ENCODE data around the gene CYTH1. TPM values are rescaled to one million over a fixed set of nuclear protein-coding genes. Genes with fewer than 3 reads are reported as not detected.

Gene CYTH1
- total RNA-seq, 1 experiment from 2014 or later = 9.7 TPM

DNA sequence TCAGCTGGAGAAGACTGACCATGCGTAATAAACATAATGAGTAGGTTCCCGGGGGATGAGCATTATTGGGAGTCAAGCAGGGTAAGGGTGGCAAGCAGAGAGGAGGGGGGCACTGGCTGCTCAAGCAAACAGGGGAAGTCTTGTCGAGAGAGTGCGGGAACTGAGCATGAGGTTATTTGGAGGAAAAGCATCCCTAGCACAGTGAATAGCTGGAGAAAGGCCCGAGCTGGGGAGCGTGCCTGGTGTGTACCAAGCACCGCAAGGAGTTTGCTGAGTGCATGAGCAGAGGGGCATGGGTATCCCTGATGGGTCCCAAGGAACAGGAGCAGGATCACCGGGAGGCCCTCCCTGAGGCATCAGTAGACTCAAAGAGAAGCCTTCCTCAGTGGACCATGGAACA lies 17.2 kb downstream of the CYTH1 start:
- Histone ChIP-seq H3K9me3 (ENCODE audit: control insufficient read depth, low read depth, low read length) (no peaks in the 10 kb centered on the region), H3K79me1 (ENCODE audit: insufficient read depth, low read depth, low read length, poor library complexity, severe bottlenecking) (peaks cover 10% of the 10 kb centered on the region), H3K27me3 (ENCODE audit: insufficient read depth, low read length) (no peaks in the 10 kb centered on the region), H3K18ac (ENCODE audit: insufficient read length, low read depth, low read length) (no peak overlapping the region), H2BK5ac (ENCODE audit: insufficient read length, low read length) (no peak overlapping the region), H4K20me1 (ENCODE audit: control insufficient read depth, insufficient read depth, insufficient read length) (no peaks in the 10 kb centered on the region), H2BK20ac (ENCODE audit: low read depth, low read length, poor library complexity, severe bottlenecking) (no peak overlapping the region), H4K5ac (ENCODE audit: insufficient read length, low read depth, low read length) (no peak overlapping the region), H3K4me2 (ENCODE audit: insufficient read depth, insufficient read length, low read length) (no peak overlapping the region), H2BK120ac (ENCODE audit: low read depth, low read length, poor library complexity, severe bottlenecking) (no peak overlapping the region), H3K4me1 (ENCODE audit: insufficient read depth, low read length) (no peaks in the 10 kb centered on the region), H3K23me2 (ENCODE audit: insufficient read length, low read depth, low read length, poor library complexity, severe bottlenecking) (no peaks in the 10 kb centered on the region), H4K91ac (ENCODE audit: insufficient read length, low read depth, low read length) (no peak overlapping the region), H2AFZ (ENCODE audit: low read length) (no peak overlapping the region), H3T11ph (ENCODE audit: low read length) (no peak overlapping the region), H3K27ac (ENCODE audit: insufficient read length, low read depth, low read length) (no peak overlapping the region), H3K14ac (ENCODE audit: insufficient read depth, low read length) (no peak overlapping the region; the same call in 1 of the 2 replicates), H3K4ac (ENCODE audit: low read depth, low read length) (no peak overlapping the region; the same call in 1 of the 2 replicates), H2BK12ac (ENCODE audit: insufficient read length, low read depth, low read length) (no peak overlapping the region), H3K23ac (ENCODE audit: insufficient read length, low read depth, low read length) (no peak overlapping the region), H3K79me2 (ENCODE audit: insufficient read depth, low read length) (no peaks in the 10 kb centered on the region; the same call in 1 of the 2 replicates), H2BK15ac (ENCODE audit: low read depth, low read length) (no peak overlapping the region), H3K56ac (ENCODE audit: insufficient read length, low read depth, low read length) (no peak overlapping the region), H4K8ac (replicated peaks; ENCODE audit: insufficient read length, low read depth, low read length) (no peak overlapping the region), H3K9ac (ENCODE audit: extremely low read depth, insufficient read length, low read length) (no peak overlapping the region), H2AK5ac (ENCODE audit: insufficient read length, low read length) (no peak overlapping the region)
- TF ChIP-seq, protein P1, sequence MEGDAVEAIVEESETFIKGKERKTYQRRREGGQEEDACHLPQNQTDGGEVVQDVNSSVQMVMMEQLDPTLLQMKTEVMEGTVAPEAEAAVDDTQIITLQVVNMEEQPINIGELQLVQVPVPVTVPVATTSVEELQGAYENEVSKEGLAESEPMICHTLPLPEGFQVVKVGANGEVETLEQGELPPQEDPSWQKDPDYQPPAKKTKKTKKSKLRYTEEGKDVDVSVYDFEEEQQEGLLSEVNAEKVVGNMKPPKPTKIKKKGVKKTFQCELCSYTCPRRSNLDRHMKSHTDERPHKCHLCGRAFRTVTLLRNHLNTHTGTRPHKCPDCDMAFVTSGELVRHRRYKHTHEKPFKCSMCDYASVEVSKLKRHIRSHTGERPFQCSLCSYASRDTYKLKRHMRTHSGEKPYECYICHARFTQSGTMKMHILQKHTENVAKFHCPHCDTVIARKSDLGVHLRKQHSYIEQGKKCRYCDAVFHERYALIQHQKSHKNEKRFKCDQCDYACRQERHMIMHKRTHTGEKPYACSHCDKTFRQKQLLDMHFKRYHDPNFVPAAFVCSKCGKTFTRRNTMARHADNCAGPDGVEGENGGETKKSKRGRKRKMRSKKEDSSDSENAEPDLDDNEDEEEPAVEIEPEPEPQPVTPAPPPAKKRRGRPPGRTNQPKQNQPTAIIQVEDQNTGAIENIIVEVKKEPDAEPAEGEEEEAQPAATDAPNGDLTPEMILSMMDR (conservative IDR thresholded peaks at IDR 0.05) = no peak
- Mint-ChIP-seq H3K4me1 (peaks cover 2 to 3% of the 10 kb centered on the region in 2 experiments; a peak in 2 of 4 replicates), H3K9me3 (no peaks in the 10 kb centered on the region), H3K27me3 (ENCODE audit: low read depth) (no peaks in the 10 kb centered on the region), H3K36me3 (ENCODE audit: insufficient read depth in 1 of 3, low read depth in 3 of 3) (no peaks in the 10 kb centered on the region), H3K4me3 (no peak overlapping the region), H3K27ac (no peak overlapping the region; a peak in 2 of 7 replicates)
- WGBS (ENCODE audit: extremely low coverage, insufficient read length, low lambda C conversion rate) = no CpG with 5 or more reads among the region's 8 CpGs
- no peak for DNase-seq
